Liver (tissue), 10 donors: ENCODE results near the gene ABCG8. TPM values are rescaled to one million over a fixed set of nuclear protein-coding genes. Genes with fewer than 3 reads are reported as not detected.

Experiments used
- DNase-seq: peaks from one replicate; pipeline ENCODE4 v3.0.0-alpha.2; 2017; ENCODE audit warnings: low spot score
- H3K27ac ChIP-seq, 2 donors: one replicate each; pipeline ENCODE4 v1.7.0; 2013; ENCODE audit warnings: inconsistent platforms in 2 of 2, low read length in 2 of 2, control low read depth in 1 of 2, low read depth in 1 of 2, mild to moderate bottlenecking in 1 of 2
- H3K27me3 ChIP-seq, 4 donors: one replicate each; pipeline versions ENCODE4 v1.6.1 to v1.7.0; 2013; ENCODE audit warnings: low read length in 3 of 4, inconsistent platforms in 1 of 4, mild to moderate bottlenecking in 1 of 4, moderate library complexity in 1 of 4; ENCODE audit not compliant: control insufficient read depth in 4 of 4, insufficient read depth in 4 of 4
- H3K36me3 ChIP-seq, 4 donors: one replicate each; pipeline versions ENCODE4 v1.6.1 to v1.7.0; 2013; ENCODE audit warnings: low read length in 3 of 4, mild to moderate bottlenecking in 3 of 4, low read depth in 1 of 4, moderate library complexity in 1 of 4; ENCODE audit not compliant: control insufficient read depth in 4 of 4, insufficient read depth in 3 of 4
- H3K4me1 ChIP-seq, 4 donors: one replicate each; pipeline versions ENCODE4 v1.6.1 to v1.7.0; 2013; ENCODE audit warnings: low read length in 3 of 4, mild to moderate bottlenecking in 3 of 4, moderate library complexity in 1 of 4; ENCODE audit not compliant: control insufficient read depth in 4 of 4, insufficient read depth in 4 of 4
- H3K4me3 ChIP-seq, 3 donors: one replicate each; pipeline versions ENCODE4 v1.6.1 to v1.7.0; 2013; ENCODE audit warnings: low read length in 3 of 3, control low read depth in 1 of 3, low read depth in 1 of 3, mild to moderate bottlenecking in 1 of 3
- H3K9ac ChIP-seq, 2 donors: one replicate each; pipeline ENCODE4 v1.7.0; 2013; ENCODE audit warnings: low read length in 2 of 2, mild to moderate bottlenecking in 2 of 2, moderate library complexity in 2 of 2, control low read depth in 1 of 2, low read depth in 1 of 2
- H3K9me3 ChIP-seq, 4 donors: one replicate each; pipeline versions ENCODE4 v1.6.1 to v1.7.0; 2013; ENCODE audit warnings: low read length in 3 of 4; ENCODE audit not compliant: control insufficient read depth in 4 of 4
- FOXA1 ChIP-seq: IDR thresholded peaks from 2 replicates; pipeline ENCODE4 v1.6.1; 2016; ENCODE audit warnings: antibody characterized with exemption
- HNF4A ChIP-seq, 2 donors: conservative IDR thresholded peaks; 2 replicates each; pipeline ENCODE4 v1.6.1; 2016; ENCODE audit warnings: antibody characterized with exemption in 2 of 2, mild to moderate bottlenecking in 2 of 2
- HNF4G ChIP-seq: IDR thresholded peaks from 2 replicates; pipeline ENCODE4 v1.6.1; 2016; ENCODE audit warnings: antibody characterized with exemption
- ZBTB33 ChIP-seq: IDR thresholded peaks from 2 replicates; pipeline ENCODE4 v1.6.1; 2016; ENCODE audit warnings: antibody characterized with exemption
- WGBS: extraction: QIAGEN DNeasy Blood & Tissue Kit; methylation state at CpG from one replicate; pipeline ENCODE4 v1.1.7; 2013; 5-methylcytosine and 5-hydroxymethylcytosine counted together
- polyA plus RNA-seq, 2 donors: library from polyadenylated mRNA; stranded (reverse) in 1 of 2; unstranded in 1 of 2; fragments of 200-250 nt in 1 of 2; fragments of >200 nt in 1 of 2; fragmentation: Nextera tagmentation in 1 of 2; extraction: Ambion mirVana in 1 of 2; gene quantifications; one replicate each; pipeline versions ENCODE4 v1.2.1 to v1.2.3, GENCODE V29; 2013 to 2015
- small RNA-seq: library from RNA; depleted of rRNA; stranded (forward); fragments of <200 nt; gene quantifications from one replicate; pipeline ENCODE3, GENCODE V24; 2014
- total RNA-seq, 2 donors: library from RNA; depleted of rRNA; stranded (reverse); fragments of >200 nt; gene quantifications; one replicate each; pipeline ENCODE4 v1.2.3, GENCODE V29; 2014
- donor health status: healthy.
- donor health status: healthy.
- donor health status: healthy.
- donor health status: healthy.
- donor health status: healthy.

Gene ABCG8
- total and polyA plus RNA-seq, 4 donors: 16.8 to 81.2 (median 37.5) TPM

DNA sequence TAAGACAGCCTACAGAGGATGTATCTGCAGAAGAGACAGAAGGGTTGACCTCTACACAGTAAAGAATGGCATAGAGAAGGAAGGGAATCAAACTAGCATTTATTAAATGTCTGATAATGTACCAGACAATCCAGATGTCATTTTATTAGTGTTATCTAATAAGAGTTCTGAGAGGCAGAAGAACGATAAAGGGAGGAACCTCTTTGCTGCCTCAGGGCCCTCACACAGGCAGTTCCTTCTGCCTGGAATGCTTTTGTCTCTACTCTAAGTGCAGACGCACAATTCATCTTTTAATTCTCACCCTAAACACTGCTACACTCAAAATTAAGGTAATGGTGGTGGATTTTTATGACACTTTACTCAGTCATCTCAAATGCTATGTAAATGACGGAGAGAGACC, 92.5 kb downstream of the ABCG8 start:
- no peak overlapping the region for H3K4me3 ChIP-seq
- WGBS: over 99% methylated on average over 3 of the region's 3 CpGs
- H3K4me1 ChIP-seq: no peaks in the 10 kb centered on the region
- H3K9ac ChIP-seq: no peak overlapping the region
- DNase-seq: no peak
- TF ChIP-seq FOXA1 (no peak), HNF4G (no peak), HNF4A (conservative IDR thresholded peaks at IDR 0.05) (no peak), ZBTB33 (no peak)
- H3K9me3 ChIP-seq: no peaks in the 10 kb centered on the region
- H3K36me3 ChIP-seq: peaks cover 4 to 23% (median 14%) of the 10 kb centered on the region in 4 donors
- no peaks in the 10 kb centered on the region for H3K27me3 ChIP-seq
- H3K27ac ChIP-seq: no peak overlapping the region

Small RNAs within 50 kb of the gene (small RNA-seq; reads per million reads assigned to genes)
- gene RN7SL455P (not detected), gene RNU6-1048P (not detected)

Other genes with a start within 250 kb of the ABCG8 start
- gene THADA, start 242.9 kb upstream of the ABCG8 start, total RNA-seq: 10 to 100 TPM; 15.8 to 37.2 TPM
- 10 to 100 TPM; 12.0 to 28.8 TPM for gene THADA, start 242.9 kb upstream of the ABCG8 start, polyA plus RNA-seq
- gene PLEKHH2, start 201.7 kb upstream of the ABCG8 start, total RNA-seq: 1 to 10 TPM; 1.4 to 3.8 TPM
- gene PLEKHH2, start 201.7 kb upstream of the ABCG8 start, polyA plus RNA-seq: under 1 TPM; 0.51 to 0.69 TPM
- under 1 TPM; 0.17 to 0.33 TPM for gene C1GALT1C1L, start 162.5 kb upstream of the ABCG8 start, total RNA-seq
- under 1 TPM in 1 of 2 donors, not detected in 1; 0.07 TPM for gene C1GALT1C1L, start 162.5 kb upstream of the ABCG8 start, polyA plus RNA-seq
- 1 to 10 TPM; 5.6 to 6.1 TPM for gene DYNC2LI1, start 64.9 kb upstream of the ABCG8 start, total RNA-seq
- gene DYNC2LI1, start 64.9 kb upstream of the ABCG8 start, polyA plus RNA-seq: 1 to 10 TPM; 5.4 to 5.7 TPM
- 10 to 100 TPM; 15.4 to 58.3 TPM for gene ABCG5, start 132 bp upstream of the ABCG8 start, total RNA-seq
- gene ABCG5, start 132 bp upstream of the ABCG8 start, polyA plus RNA-seq: 10 to 100 TPM; 18.7 to 63.8 TPM
- 10 to 100 TPM; 40.1 to 62.3 TPM for gene LRPPRC, start 157.0 kb downstream of the ABCG8 start, total RNA-seq
- gene LRPPRC, start 157.0 kb downstream of the ABCG8 start, polyA plus RNA-seq: 10 to 100 TPM; 24.5 to 28.7 TPM